Measurements from ENCODE around the gene IQCK. TPM values are rescaled to one million over a fixed set of nuclear protein-coding genes. Genes with fewer than 3 reads are reported as not detected.
"Not testable (repeated sequence)": the region's sequence is repeated elsewhere in the genome, so short reads cannot be mapped to it uniquely, and the experiment has no call there.

IQCK gene
- total RNA-seq, 1 donor from 2014 or later = 19.2 TPM

DNA sequence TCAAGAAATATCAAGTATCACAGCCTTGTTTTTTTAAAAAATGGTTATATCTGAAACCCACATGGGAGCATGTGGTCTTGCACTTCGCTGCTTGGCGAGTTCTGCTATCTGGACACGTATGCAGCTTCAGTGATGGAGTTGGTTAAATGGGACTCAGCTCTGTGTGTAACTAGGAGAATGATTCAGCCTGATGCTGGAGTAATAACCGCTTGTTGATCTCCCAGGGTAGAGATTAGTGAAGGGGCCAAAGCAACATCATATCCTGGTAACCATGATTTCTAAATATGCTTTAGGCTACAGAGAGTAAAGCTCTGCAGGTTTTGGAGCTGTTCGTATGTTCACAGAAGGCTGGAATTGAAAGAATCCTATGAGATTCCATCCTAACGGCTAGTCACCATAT lies 63.2 kb downstream of the IQCK start:
- intact Hi-C loops (cut with DNase I) = no loop called here
- TF ChIP-seq, protein P1, sequence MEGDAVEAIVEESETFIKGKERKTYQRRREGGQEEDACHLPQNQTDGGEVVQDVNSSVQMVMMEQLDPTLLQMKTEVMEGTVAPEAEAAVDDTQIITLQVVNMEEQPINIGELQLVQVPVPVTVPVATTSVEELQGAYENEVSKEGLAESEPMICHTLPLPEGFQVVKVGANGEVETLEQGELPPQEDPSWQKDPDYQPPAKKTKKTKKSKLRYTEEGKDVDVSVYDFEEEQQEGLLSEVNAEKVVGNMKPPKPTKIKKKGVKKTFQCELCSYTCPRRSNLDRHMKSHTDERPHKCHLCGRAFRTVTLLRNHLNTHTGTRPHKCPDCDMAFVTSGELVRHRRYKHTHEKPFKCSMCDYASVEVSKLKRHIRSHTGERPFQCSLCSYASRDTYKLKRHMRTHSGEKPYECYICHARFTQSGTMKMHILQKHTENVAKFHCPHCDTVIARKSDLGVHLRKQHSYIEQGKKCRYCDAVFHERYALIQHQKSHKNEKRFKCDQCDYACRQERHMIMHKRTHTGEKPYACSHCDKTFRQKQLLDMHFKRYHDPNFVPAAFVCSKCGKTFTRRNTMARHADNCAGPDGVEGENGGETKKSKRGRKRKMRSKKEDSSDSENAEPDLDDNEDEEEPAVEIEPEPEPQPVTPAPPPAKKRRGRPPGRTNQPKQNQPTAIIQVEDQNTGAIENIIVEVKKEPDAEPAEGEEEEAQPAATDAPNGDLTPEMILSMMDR (IDR thresholded peaks at IDR 0.05) = no peak
- TF ChIP-seq POLR2AphosphoS5 (IDR thresholded peaks at IDR 0.05; ENCODE audit: insufficient read depth in 1 of 2, low read depth in 1 of 2) (no peak), POLR2A (IDR thresholded peaks at IDR 0.05) (no peak)

GRCh38 chr16:19783363-19784182 lies 65.5 kb downstream of the IQCK start:
- intact Hi-C loops (cut with DNase I) = no loop called here
- no peak for DNase-seq (ENCODE audit: extremely low spot score in 2 of 2)
- TF ChIP-seq POLR2A (IDR thresholded peaks at IDR 0.05) (no peak), POLR2AphosphoS5 (IDR thresholded peaks at IDR 0.05; ENCODE audit: insufficient read depth in 1 of 2, low read depth in 1 of 2) (no peak)
- Histone ChIP-seq H3K9me3 (no peaks in the 10 kb centered on the region), H3K4me3 (no peak overlapping the region), H3K4me1 (peaks cover 5% of the 10 kb centered on the region), H3K27me3 (no peaks in the 10 kb centered on the region), H3K27ac (no peak overlapping the region), H3K36me3 (no peaks in the 10 kb centered on the region)

More for the DNA sequence above, 63.2 kb downstream of the IQCK start:
- Histone ChIP-seq H3K27ac (no peak overlapping the region), H3K4me1 (peaks cover 5% of the 10 kb centered on the region), H3K36me3 (no peaks in the 10 kb centered on the region), H3K9me3 (no peaks in the 10 kb centered on the region), H3K27me3 (no peaks in the 10 kb centered on the region), H3K4me3 (no peak overlapping the region)
- no peak for DNase-seq (ENCODE audit: extremely low spot score in 2 of 2)

GRCh38 chr16:19784183-19784736 lies 66.2 kb downstream of the IQCK start:
- H3K4me3 ChIP-seq = no peak overlapping the region
- no peaks in the 10 kb centered on the region for H3K36me3 ChIP-seq
- H3K4me1 ChIP-seq = peaks cover 5% of the 10 kb centered on the region
- no peaks in the 10 kb centered on the region for H3K9me3 ChIP-seq
- H3K27me3 ChIP-seq = no peaks in the 10 kb centered on the region
- DNase-seq (ENCODE audit: extremely low spot score in 2 of 2) = no peak
- TF ChIP-seq, protein P1 (IDR thresholded peaks at IDR 0.05) = no peak
- no peak for TF ChIP-seq POLR2AphosphoS5 (IDR thresholded peaks at IDR 0.05; ENCODE audit: insufficient read depth in 1 of 2, low read depth in 1 of 2)
- TF ChIP-seq POLR2A (IDR thresholded peaks at IDR 0.05) = no peak
- no peak overlapping the region for H3K27ac ChIP-seq
- intact Hi-C loops (cut with DNase I) = no loop called here

GRCh38 chr16:19785081-19785480 lies 67.0 kb downstream of the IQCK start:
- intact Hi-C loops (cut with DNase I) = no loop called here
- Histone ChIP-seq H3K27ac (no peak overlapping the region), H3K9me3 (no peaks in the 10 kb centered on the region), H3K4me1 (peaks cover 5% of the 10 kb centered on the region), H3K4me3 (no peak overlapping the region), H3K27me3 (no peaks in the 10 kb centered on the region), H3K36me3 (no peaks in the 10 kb centered on the region)
- TF ChIP-seq POLR2A (IDR thresholded peaks at IDR 0.05) (no peak), POLR2AphosphoS5 (IDR thresholded peaks at IDR 0.05; ENCODE audit: insufficient read depth in 1 of 2, low read depth in 1 of 2) (no peak)
- TF ChIP-seq, protein P1 (IDR thresholded peaks at IDR 0.05) = no peak
- no peak for DNase-seq (ENCODE audit: extremely low spot score in 2 of 2)

DNA sequence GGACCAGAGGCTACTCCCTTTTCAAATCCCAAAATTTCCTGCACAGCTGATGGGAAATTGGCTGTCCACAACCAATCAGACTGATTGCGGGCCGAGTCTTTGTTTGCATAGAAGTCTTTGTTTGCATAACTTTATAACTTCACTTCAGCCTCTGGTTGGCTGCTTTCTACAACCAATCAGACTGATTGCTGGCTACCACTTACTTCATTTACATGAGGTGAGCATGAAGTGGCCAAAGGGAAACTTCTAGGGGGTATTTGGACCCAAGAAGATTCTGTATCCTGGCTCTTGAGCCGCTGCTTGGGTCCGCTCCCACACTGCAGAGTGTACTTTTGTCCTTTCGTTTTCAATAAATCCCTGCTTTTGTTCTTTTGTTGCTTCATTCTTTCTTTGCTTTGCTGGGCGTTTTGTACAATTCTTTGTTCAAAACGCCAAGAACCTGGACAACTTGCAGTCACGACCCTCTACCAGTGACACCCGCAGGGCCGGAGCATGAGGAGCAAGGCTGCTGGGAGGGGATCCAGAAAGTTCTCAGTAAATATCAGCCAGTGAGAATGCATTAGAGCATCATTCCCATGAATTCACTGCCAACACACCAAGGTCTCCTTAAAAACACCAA lies 67.5 kb downstream of the IQCK start:
- no peaks in the 10 kb centered on the region for H3K9me3 ChIP-seq
- no peaks in the 10 kb centered on the region for H3K27me3 ChIP-seq
- H3K36me3 ChIP-seq = no peaks in the 10 kb centered on the region
- intact Hi-C loops (cut with DNase I) = no loop called here
- no peak overlapping the region for H3K4me3 ChIP-seq
- TF ChIP-seq POLR2AphosphoS5 (IDR thresholded peaks at IDR 0.05; ENCODE audit: insufficient read depth in 1 of 2, low read depth in 1 of 2) (no peak), POLR2A (IDR thresholded peaks at IDR 0.05) (no peak)
- TF ChIP-seq, protein P1 (IDR thresholded peaks at IDR 0.05) = no peak
- no peak for DNase-seq (ENCODE audit: extremely low spot score in 2 of 2)
- H3K27ac ChIP-seq = no peak overlapping the region
- H3K4me1 ChIP-seq = peaks cover 5% of the 10 kb centered on the region

DNA sequence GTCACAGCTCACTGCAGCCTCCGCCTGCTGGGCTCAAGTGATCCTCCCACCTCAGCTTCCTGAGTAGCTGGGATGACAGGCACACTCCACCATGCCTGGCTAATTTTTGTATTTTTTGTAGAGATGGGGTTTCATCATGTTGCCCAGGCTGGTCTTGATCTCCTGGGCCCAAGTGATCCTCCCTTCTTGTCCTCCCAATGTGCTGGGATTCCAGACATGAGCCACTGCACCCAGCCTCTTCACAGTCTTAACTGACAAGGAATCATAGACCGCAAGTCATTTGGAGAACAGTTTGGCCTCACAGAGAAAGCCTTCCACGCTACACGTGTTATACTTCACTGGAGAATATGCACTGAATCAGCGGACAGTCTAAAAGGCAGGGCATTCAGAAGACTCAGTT lies 83.3 kb downstream of the IQCK start:
- intact Hi-C loops (cut with DNase I); H3K4me3 ChIP-seq; H3K27ac ChIP-seq; DNase-seq (ENCODE audit: extremely low spot score in 2 of 2); H3K36me3 ChIP-seq; H3K4me1 ChIP-seq; H3K9me3 ChIP-seq; H3K27me3 ChIP-seq: not testable (repeated sequence)

DNA sequence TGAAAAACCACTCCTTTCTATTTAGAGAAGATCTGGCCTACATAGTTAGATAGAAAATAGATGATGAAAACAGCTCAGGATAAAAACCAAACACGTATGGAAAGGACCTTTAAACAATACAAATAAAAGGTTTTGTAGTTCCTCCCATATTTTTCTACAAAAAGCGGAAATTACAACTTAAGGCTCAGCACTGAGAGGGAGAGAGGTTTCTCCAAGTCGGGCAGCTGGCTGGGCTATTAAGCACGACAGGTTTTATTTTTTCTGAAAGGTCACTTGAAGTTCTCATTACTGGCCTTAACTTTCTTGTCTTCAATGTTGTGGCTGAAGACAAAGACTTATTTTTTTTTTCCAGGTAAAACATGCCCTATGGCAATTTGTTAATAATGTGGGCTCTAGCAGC lies 83.8 kb downstream of the IQCK start:
- H3K9me3 ChIP-seq; intact Hi-C loops (cut with DNase I); H3K4me3 ChIP-seq; H3K4me1 ChIP-seq; H3K27ac ChIP-seq; H3K36me3 ChIP-seq; H3K27me3 ChIP-seq; DNase-seq (ENCODE audit: extremely low spot score in 2 of 2): not testable (repeated sequence)

Measured in vagina (tissue), 2 donors.